Nephron progenitor cell (in vitro differentiated cells): ENCODE data around the gene IL23R.

ENCODE experiments used
- DNase-seq: peaks from one replicate; pipeline ENCODE4 v3.0.0; 2021
- H3K27ac Mint-ChIP-seq: 2 replicates; pipeline ENCODE4 v1.8.0; 2021; ENCODE audit warnings: mild to moderate bottlenecking, moderate library complexity, mixed read lengths
- H3K27me3 Mint-ChIP-seq: 2 replicates; pipeline ENCODE4 v1.8.0; 2021; ENCODE audit warnings: mild to moderate bottlenecking, low read depth, mixed read lengths; ENCODE audit not compliant: poor library complexity
- H3K36me3 Mint-ChIP-seq: 2 replicates; pipeline ENCODE4 v1.8.0; 2021; ENCODE audit warnings: low read depth, mixed read lengths
- H3K4me1 Mint-ChIP-seq: 2 replicates; pipeline ENCODE4 v1.8.0; 2021; ENCODE audit warnings: mixed read lengths
- H3K4me3 Mint-ChIP-seq: 2 replicates; pipeline ENCODE4 v1.8.0; 2021; ENCODE audit warnings: mild to moderate bottlenecking, moderate library complexity, mixed read lengths
- H3K9me3 Mint-ChIP-seq: 2 replicates; pipeline ENCODE4 v1.8.0; 2021; ENCODE audit warnings: mild to moderate bottlenecking, moderate library complexity, mixed read lengths
- CTCF ChIP-seq: fragments of 200-600 bp; sonication (generic); IDR thresholded peaks from 2 replicates; pipeline ENCODE4 v1.5.0; 2021; ENCODE audit warnings: antibody characterized with exemption

The IL23R gene

GRCh38 chr1:67256291-67257172, 90.3 kb downstream of the IL23R start:
- Mint-ChIP-seq H3K27ac (no peak overlapping the region), H3K9me3 (peaks cover 23% of the 10 kb centered on the region), H3K4me1 (no peaks in the 10 kb centered on the region), H3K27me3 (no peaks in the 10 kb centered on the region), H3K36me3 (no peaks in the 10 kb centered on the region), H3K4me3 (no peak overlapping the region)
- no peak for DNase-seq
- TF ChIP-seq CTCF = no peak

DNA sequence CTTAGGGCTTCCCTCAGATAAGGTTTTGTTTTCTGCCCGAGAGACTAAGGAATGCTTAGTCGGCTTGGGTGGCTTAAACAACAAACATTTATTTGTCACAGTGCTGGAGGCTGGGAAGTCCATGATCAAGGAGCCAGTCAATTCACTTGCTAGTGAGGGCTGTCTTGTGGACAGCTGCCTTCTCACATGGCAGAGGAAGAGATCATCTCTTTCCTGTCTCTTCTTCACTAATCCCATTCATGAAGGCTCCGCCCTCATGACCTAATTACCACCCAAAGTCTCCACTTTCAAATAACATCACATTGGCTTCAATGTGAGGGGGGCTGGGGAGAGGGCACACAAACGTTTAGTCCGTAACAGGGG, 90.9 kb downstream of the IL23R start:
- no peak overlapping the region for H3K27ac Mint-ChIP-seq
- H3K4me1 Mint-ChIP-seq = no peaks in the 10 kb centered on the region
- H3K9me3 Mint-ChIP-seq = peaks cover 19% of the 10 kb centered on the region
- TF ChIP-seq CTCF = no peak
- H3K27me3 Mint-ChIP-seq = no peaks in the 10 kb centered on the region
- H3K4me3 Mint-ChIP-seq = no peak overlapping the region
- H3K36me3 Mint-ChIP-seq = no peaks in the 10 kb centered on the region
- DNase-seq = no peak

DNA sequence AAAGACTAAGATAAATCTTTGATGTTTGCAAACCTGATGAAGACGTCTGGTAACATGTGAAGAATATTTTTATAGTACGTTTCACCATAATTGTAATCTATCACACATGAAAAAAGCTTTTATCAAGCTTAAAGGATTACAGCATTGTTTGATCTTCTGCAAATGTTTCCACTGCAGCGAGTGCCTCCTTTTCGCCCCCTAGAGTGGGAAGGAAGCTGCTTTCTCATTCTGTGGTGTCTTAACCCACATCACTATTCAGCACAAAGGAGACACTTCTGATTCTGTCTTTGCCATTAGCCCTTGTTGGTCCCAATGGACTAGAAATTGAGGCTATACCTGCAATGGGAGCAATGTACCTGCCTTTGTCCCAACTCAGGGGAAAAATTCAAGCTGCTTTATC, 95.4 kb downstream of the IL23R start:
- H3K36me3 Mint-ChIP-seq = no peaks in the 10 kb centered on the region
- no peaks in the 10 kb centered on the region for H3K9me3 Mint-ChIP-seq
- no peak overlapping the region for H3K27ac Mint-ChIP-seq
- DNase-seq = no peak
- no peaks in the 10 kb centered on the region for H3K4me1 Mint-ChIP-seq
- H3K27me3 Mint-ChIP-seq = no peaks in the 10 kb centered on the region
- no peak overlapping the region for H3K4me3 Mint-ChIP-seq
- TF ChIP-seq CTCF = peak; percentile 10

DNA sequence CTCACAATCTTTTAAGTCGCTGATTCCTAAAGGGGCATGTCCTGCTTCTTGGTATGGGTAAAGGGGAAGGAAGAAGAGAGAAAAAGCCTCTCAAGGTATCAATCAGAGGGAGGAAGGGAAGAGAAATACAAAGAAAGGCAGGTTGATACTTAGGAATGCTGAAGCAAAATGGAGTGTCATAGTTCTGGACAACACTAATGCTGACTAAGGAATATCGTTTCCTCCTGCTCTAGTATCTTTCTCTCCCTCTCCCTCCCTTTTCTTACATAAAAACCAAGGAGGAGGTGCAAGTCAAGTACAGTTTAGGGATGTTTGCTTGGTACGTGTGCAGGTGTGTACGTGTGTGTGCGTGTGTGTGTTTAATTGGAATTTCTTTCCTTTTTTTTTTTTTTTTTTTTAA, 96.5 kb downstream of the IL23R start:
- no peaks in the 10 kb centered on the region for H3K36me3 Mint-ChIP-seq
- no peak overlapping the region for H3K4me3 Mint-ChIP-seq
- DNase-seq = no peak
- TF ChIP-seq CTCF = no peak
- no peaks in the 10 kb centered on the region for H3K27me3 Mint-ChIP-seq
- H3K9me3 Mint-ChIP-seq = no peaks in the 10 kb centered on the region
- H3K27ac Mint-ChIP-seq = no peak overlapping the region
- H3K4me1 Mint-ChIP-seq = no peaks in the 10 kb centered on the region

GRCh38 chr1:67264152-67264551, 97.9 kb downstream of the IL23R start:
- H3K36me3 Mint-ChIP-seq = no peaks in the 10 kb centered on the region
- H3K27me3 Mint-ChIP-seq = no peaks in the 10 kb centered on the region
- H3K27ac Mint-ChIP-seq = no peak overlapping the region
- H3K4me1 Mint-ChIP-seq = no peaks in the 10 kb centered on the region
- H3K4me3 Mint-ChIP-seq = no peak overlapping the region
- no peak for TF ChIP-seq CTCF
- no peaks in the 10 kb centered on the region for H3K9me3 Mint-ChIP-seq
- no peak for DNase-seq

- H3K27me3 Mint-ChIP-seq = no peaks in the 10 kb centered on the region
- no peaks in the 10 kb centered on the region for H3K36me3 Mint-ChIP-seq
- H3K27ac Mint-ChIP-seq = no peak overlapping the region
- no peak for DNase-seq
- TF ChIP-seq CTCF = no peak
- H3K9me3 Mint-ChIP-seq = no peaks in the 10 kb centered on the region
- no peaks in the 10 kb centered on the region for H3K4me1 Mint-ChIP-seq
- no peak overlapping the region for H3K4me3 Mint-ChIP-seq
These were observed 98.6 kb downstream of the IL23R start for GRCh38 chr1:67264899-67265298.
